MM.1S (cell line): Measurements from ENCODE around the gene CD163.
"Not testable (repeated sequence)": the region's sequence is repeated elsewhere in the genome, so short reads cannot be mapped to it uniquely, and the experiment has no call there.

Experiments used
- DNase-seq: peaks from one replicate; pipeline ENCODE4 v3.0.0-alpha.2; 2015
- H2AFZ ChIP-seq: fragments of 300-600 bp; sonication (generic); 2 replicates; pipeline ENCODE4 v1.6.0; 2016; ENCODE audit warnings: antibody characterized with exemption, low read length
- H3F3A ChIP-seq: fragments of 300-600 bp; sonication (generic); 2 replicates; pipeline ENCODE4 v1.6.1; 2016; ENCODE audit warnings: mild to moderate bottlenecking, antibody characterized with exemption, low read length, moderate library complexity, mixed read lengths; ENCODE audit not compliant: insufficient read depth
- H3K27ac ChIP-seq: fragments of 300-600 bp; sonication (generic); 2 replicates; pipeline ENCODE4 v1.5.1; 2016; ENCODE audit warnings: mild to moderate bottlenecking, low read length
- H3K27me3 ChIP-seq: fragments of 300-600 bp; sonication (generic); replicated peaks from 2 replicates; pipeline ENCODE4 v1.6.0; 2016; ENCODE audit warnings: low read length; ENCODE audit not compliant: insufficient read depth
- H3K36me3 ChIP-seq: fragments of 300-600 bp; sonication (generic); replicated peaks from 2 replicates; pipeline ENCODE4 v1.6.1; 2016; ENCODE audit warnings: mild to moderate bottlenecking, low read length, mixed read lengths; ENCODE audit not compliant: insufficient read depth
- H3K4me1 ChIP-seq: fragments of 300-600 bp; sonication (generic); 2 replicates; pipeline ENCODE4 v1.6.1; 2016; ENCODE audit warnings: low read length, mixed read lengths
- H3K4me2 ChIP-seq: fragments of 300-600 bp; sonication (generic); 2 replicates; pipeline ENCODE4 v1.6.0; 2016; ENCODE audit warnings: low read depth, low read length
- H3K4me3 ChIP-seq: fragments of 300-600 bp; sonication (generic); 2 replicates; pipeline ENCODE4 v1.5.1; 2016; ENCODE audit warnings: low read length, mixed read lengths
- H3K79me2 ChIP-seq: fragments of 300-600 bp; sonication (generic); 2 replicates; pipeline ENCODE4 v1.6.1; 2016; ENCODE audit warnings: mixed run types, low read length, mixed read lengths
- H3K9ac ChIP-seq: fragments of 300-600 bp; sonication (generic); 2 replicates; pipeline ENCODE4 v1.6.1; 2016; ENCODE audit warnings: low read length, mixed read lengths
- H3K9me2 ChIP-seq: fragments of 300-600 bp; sonication (generic); replicated peaks from 2 replicates; pipeline ENCODE4 v1.6.1; 2016; ENCODE audit warnings: mild to moderate bottlenecking, low read length, mixed read lengths; ENCODE audit not compliant: insufficient read depth
- H3K9me3 ChIP-seq: fragments of 300-600 bp; sonication (generic); replicated peaks from 2 replicates; pipeline ENCODE4 v1.6.1; 2016; ENCODE audit warnings: mild to moderate bottlenecking, low read length, mixed read lengths; ENCODE audit not compliant: insufficient read depth
- H4K20me1 ChIP-seq: fragments of 300-600 bp; sonication (generic); 2 replicates; pipeline ENCODE4 v1.6.1; 2016; ENCODE audit warnings: mild to moderate bottlenecking, low read length, moderate library complexity, mixed read lengths; ENCODE audit not compliant: insufficient read depth
- CTCF ChIP-seq: fragments of 300-600 bp; sonication (generic); IDR thresholded peaks from 2 replicates; pipeline ENCODE4 v1.5.1; 2016; ENCODE audit warnings: antibody characterized with exemption, low read length, mixed read lengths
- EZH2 ChIP-seq: fragments of 300-600 bp; sonication (generic); optimal IDR thresholded peaks from 2 replicates; pipeline ENCODE3; 2017; ENCODE audit warnings: low read depth, mild to moderate bottlenecking, antibody characterized with exemption, low read length, mixed read lengths
- EZH2phosphoT487 ChIP-seq: fragments of 300-600 bp; sonication (generic); IDR thresholded peaks from 2 replicates; pipeline ENCODE4 v1.6.1; 2018; ENCODE audit warnings: antibody characterized with exemption, low read length

CD163 gene

GRCh38 chr12:7439579-7440505 is 63.7 kb downstream of the CD163 start:
- H3K27ac ChIP-seq: no peak overlapping the region
- H3K9me3 ChIP-seq: no peaks in the 10 kb centered on the region
- no peaks in the 10 kb centered on the region for H3K27me3 ChIP-seq
- H3F3A ChIP-seq: no peaks in the 10 kb centered on the region
- H3K79me2 ChIP-seq: no peaks in the 10 kb centered on the region
- H3K9me2 ChIP-seq: no peaks in the 10 kb centered on the region
- H3K4me2 ChIP-seq: no peak overlapping the region
- TF ChIP-seq CTCF: no peak
- TF ChIP-seq EZH2phosphoT487: no peak
- TF ChIP-seq EZH2: no peak
- DNase-seq: no peak
- no peak overlapping the region for H3K4me3 ChIP-seq
- no peak overlapping the region for H3K9ac ChIP-seq
- H3K4me1 ChIP-seq: no peaks in the 10 kb centered on the region
- H3K36me3 ChIP-seq: no peaks in the 10 kb centered on the region
- H2AFZ ChIP-seq: no peak overlapping the region
- H4K20me1 ChIP-seq: no peaks in the 10 kb centered on the region

- not testable (repeated sequence) for H3K4me1 ChIP-seq, H3K9me3 ChIP-seq, H3K4me2 ChIP-seq, H3K79me2 ChIP-seq, H3K36me3 ChIP-seq, H3F3A ChIP-seq, H4K20me1 ChIP-seq, H3K27me3 ChIP-seq, H3K9me2 ChIP-seq, H2AFZ ChIP-seq, H3K4me3 ChIP-seq, H3K27ac ChIP-seq, H3K9ac ChIP-seq, DNase-seq
Observed at GRCh38 chr12:7438291-7438995, 65.1 kb downstream of the CD163 start.

GRCh38 chr12:7437494-7437893 is 66.1 kb downstream of the CD163 start:
- H3K27ac ChIP-seq, H3K9me2 ChIP-seq, H3K79me2 ChIP-seq, H3K27me3 ChIP-seq, DNase-seq, H3K36me3 ChIP-seq, H2AFZ ChIP-seq, H3K4me1 ChIP-seq, H3K9me3 ChIP-seq, H3F3A ChIP-seq, H3K4me2 ChIP-seq, H3K4me3 ChIP-seq, H3K9ac ChIP-seq, H4K20me1 ChIP-seq: not testable (repeated sequence)

GRCh38 chr12:7434670-7435069 is 68.9 kb downstream of the CD163 start:
- Histone ChIP-seq H3K4me2 (no peak overlapping the region), H3K79me2 (no peaks in the 10 kb centered on the region), H3K9me2 (no peaks in the 10 kb centered on the region), H2AFZ (no peak overlapping the region), H3F3A (no peaks in the 10 kb centered on the region), H3K27me3 (no peaks in the 10 kb centered on the region), H3K36me3 (no peaks in the 10 kb centered on the region), H3K4me3 (no peak overlapping the region), H3K9me3 (no peaks in the 10 kb centered on the region), H3K4me1 (no peaks in the 10 kb centered on the region), H3K27ac (no peak overlapping the region), H4K20me1 (no peaks in the 10 kb centered on the region), H3K9ac (no peak overlapping the region)
- DNase-seq: no peak
- TF ChIP-seq EZH2 (no peak), CTCF (no peak), EZH2phosphoT487 (no peak)
